H9 (cell line): ENCODE measurements around the gene ZNF483. TPM values are rescaled to one million over a fixed set of nuclear protein-coding genes. Genes with fewer than 3 reads are reported as not detected.
A peak's percentile ranks its signal among the peaks of the same experiment; 100 is the strongest.

ENCODE experiments used
- DNase-seq: peaks from one replicate; pipeline ENCODE4 v3.0.0-alpha.2; 2017
- H2AFZ ChIP-seq: one replicate; pipeline ENCODE4 v1.6.1; 2013; ENCODE audit warnings: mild to moderate bottlenecking, low read length, control low read depth, moderate library complexity
- H2AK5ac ChIP-seq: 2 replicates; pipeline ENCODE4 v1.6.1; 2013; ENCODE audit warnings: low read length, control low read depth, mixed read lengths; ENCODE audit not compliant: insufficient read length
- H2BK120ac ChIP-seq: one replicate; pipeline ENCODE4 v1.6.1; 2013; ENCODE audit warnings: low read depth, mild to moderate bottlenecking, low read length, control low read depth, inconsistent platforms; ENCODE audit not compliant: poor library complexity, severe bottlenecking
- H2BK12ac ChIP-seq: 2 replicates; pipeline ENCODE4 v1.6.1; 2013; ENCODE audit warnings: low read length, control low read depth, mixed read lengths, low read depth; ENCODE audit not compliant: insufficient read length
- H2BK15ac ChIP-seq: 2 replicates; pipeline ENCODE4 v1.6.1; 2013; ENCODE audit warnings: low read depth, low read length, control low read depth
- H2BK20ac ChIP-seq: one replicate; pipeline ENCODE4 v1.6.1; 2013; ENCODE audit warnings: low read depth, mild to moderate bottlenecking, low read length, control low read depth, inconsistent platforms; ENCODE audit not compliant: poor library complexity, severe bottlenecking
- H2BK5ac ChIP-seq: 2 replicates; pipeline ENCODE4 v1.6.1; 2013; ENCODE audit warnings: low read length, control low read depth, mixed read lengths; ENCODE audit not compliant: insufficient read length
- H3K14ac ChIP-seq: 2 replicates; pipeline ENCODE4 v1.6.1; 2013; ENCODE audit warnings: low read length, control low read depth; ENCODE audit not compliant: insufficient read depth
- H3K18ac ChIP-seq: 2 replicates; pipeline ENCODE4 v1.6.1; 2013; ENCODE audit warnings: low read depth, mild to moderate bottlenecking, mixed read lengths, low read length, control low read depth; ENCODE audit not compliant: insufficient read length
- H3K23ac ChIP-seq: 2 replicates; pipeline ENCODE4 v1.6.1; 2013; ENCODE audit warnings: low read length, control low read depth, mixed read lengths, low read depth; ENCODE audit not compliant: insufficient read length
- H3K23me2 ChIP-seq: 2 replicates; pipeline ENCODE4 v1.6.1; 2013; ENCODE audit warnings: low read depth, mild to moderate bottlenecking, mixed read lengths, low read length, control low read depth; ENCODE audit not compliant: insufficient read length, poor library complexity, severe bottlenecking
- H3K27ac ChIP-seq: 2 replicates; pipeline ENCODE4 v1.5.1; 2013; ENCODE audit warnings: low read length, control low read depth, mixed read lengths, low read depth; ENCODE audit not compliant: insufficient read length
- H3K27me3 ChIP-seq: 2 replicates; pipeline ENCODE4 v1.6.1; 2013; ENCODE audit warnings: low read length, control low read depth, inconsistent platforms; ENCODE audit not compliant: insufficient read depth
- H3K4ac ChIP-seq: 2 replicates; pipeline ENCODE4 v1.6.1; 2013; ENCODE audit warnings: low read depth, mild to moderate bottlenecking, control low read depth, inconsistent platforms, low read length, moderate library complexity
- H3K4me1 ChIP-seq: 2 replicates; pipeline ENCODE4 v1.6.1; 2013; ENCODE audit warnings: low read length, control low read depth, inconsistent platforms; ENCODE audit not compliant: insufficient read depth
- H3K4me2 ChIP-seq: 2 replicates; pipeline ENCODE4 v1.6.1; 2013; ENCODE audit warnings: low read length, control low read depth, mixed read lengths; ENCODE audit not compliant: insufficient read length, insufficient read depth
- H3K56ac ChIP-seq: 2 replicates; pipeline ENCODE4 v1.6.1; 2013; ENCODE audit warnings: low read depth, mild to moderate bottlenecking, mixed read lengths, low read length, control low read depth; ENCODE audit not compliant: insufficient read length
- H3K79me1 ChIP-seq: 2 replicates; pipeline ENCODE4 v1.6.1; 2013; ENCODE audit warnings: low read depth, mild to moderate bottlenecking, moderate library complexity, low read length, control low read depth, inconsistent platforms; ENCODE audit not compliant: insufficient read depth, poor library complexity, severe bottlenecking
- H3K79me2 ChIP-seq: 2 replicates; pipeline ENCODE4 v1.6.1; 2013; ENCODE audit warnings: low read length, control low read depth, inconsistent platforms; ENCODE audit not compliant: insufficient read depth
- H3K9ac ChIP-seq: 2 replicates; pipeline ENCODE4 v1.6.1; 2013; ENCODE audit warnings: low read length, control low read depth, mixed read lengths; ENCODE audit not compliant: insufficient read length; ENCODE audit errors: extremely low read depth
- H3K9me3 ChIP-seq: one replicate; pipeline ENCODE4 v1.6.1; 2013; ENCODE audit warnings: low read depth, low read length, inconsistent platforms; ENCODE audit not compliant: control insufficient read depth
- H3T11ph ChIP-seq: one replicate; pipeline ENCODE4 v1.6.1; 2013; ENCODE audit warnings: mild to moderate bottlenecking, low read length, control low read depth, inconsistent platforms
- H4K20me1 ChIP-seq: one replicate; pipeline ENCODE4 v1.6.1; 2013; ENCODE audit not compliant: control insufficient read depth, insufficient read length, insufficient read depth
- H4K5ac ChIP-seq: 2 replicates; pipeline ENCODE4 v1.6.1; 2013; ENCODE audit warnings: low read depth, mild to moderate bottlenecking, mixed read lengths, low read length, control low read depth; ENCODE audit not compliant: insufficient read length
- H4K8ac ChIP-seq: replicated peaks from 2 replicates; pipeline ENCODE4 v1.6.1; 2013; ENCODE audit warnings: low read length, control low read depth, mixed read lengths, low read depth; ENCODE audit not compliant: insufficient read length
- H4K91ac ChIP-seq: 2 replicates; pipeline ENCODE4 v1.6.1; 2013; ENCODE audit warnings: low read depth, mild to moderate bottlenecking, moderate library complexity, mixed read lengths, low read length, control low read depth; ENCODE audit not compliant: insufficient read length
- H3K27ac Mint-ChIP-seq, 3 experiments: 2 replicates in 2 of 3; 3 replicates in 1 of 3; pipeline ENCODE4 v1.8.0; 2020 to 2021; ENCODE audit warnings: mixed read lengths in 3 of 3, mild to moderate bottlenecking in 1 of 3, moderate library complexity in 1 of 3
- H3K27me3 Mint-ChIP-seq: 2 replicates; pipeline ENCODE4 v1.8.0; 2021; ENCODE audit warnings: low read depth, mild to moderate bottlenecking, moderate library complexity, mixed read lengths
- H3K36me3 Mint-ChIP-seq, 3 experiments: 2 replicates in 2 of 3; 3 replicates in 1 of 3; pipeline ENCODE4 v1.8.0; 2020 to 2021; ENCODE audit warnings: low read depth in 3 of 3, mixed read lengths in 3 of 3; ENCODE audit not compliant: insufficient read depth in 1 of 3
- H3K4me1 Mint-ChIP-seq, 2 experiments: 2 replicates each; pipeline ENCODE4 v1.8.0; 2020; ENCODE audit warnings: mixed read lengths in 2 of 2
- H3K4me3 Mint-ChIP-seq, 2 experiments: 2 replicates in 1 of 2; 3 replicates in 1 of 2; pipeline ENCODE4 v1.8.0; 2020 to 2021; ENCODE audit warnings: mild to moderate bottlenecking in 2 of 2, mixed read lengths in 2 of 2, moderate library complexity in 1 of 2
- H3K9me3 Mint-ChIP-seq, 2 experiments: 2 replicates in 1 of 2; 3 replicates in 1 of 2; pipeline ENCODE4 v1.8.0; 2020; ENCODE audit warnings: mild to moderate bottlenecking in 2 of 2, mixed read lengths in 2 of 2, moderate library complexity in 1 of 2
- WGBS: extraction: QIAGEN DNeasy Blood & Tissue Kit; methylation state at CpG from one replicate; pipeline ENCODE4 v1.1.7; 2013; ENCODE audit warnings: missing lambda C conversion rate, low lambda C conversion rate, mixed read lengths; ENCODE audit not compliant: insufficient read length; ENCODE audit errors: extremely low coverage; 5-methylcytosine and 5-hydroxymethylcytosine counted together
- total RNA-seq: library from RNA; stranded (reverse); gene quantifications from 2 replicates; pipeline ENCODE4 v1.2.1, GENCODE V29; 2021
- TF ChIP-seq, protein P1 (sequence below): fragments of 200-600 bp; sonication (generic); conservative IDR thresholded peaks from 3 replicates; pipeline ENCODE4 v1.8.0; 2021; ENCODE audit warnings: antibody characterized with exemption, mild to moderate bottlenecking

The ZNF483 gene
- total RNA-seq, 1 experiment from 2014 or later, result 48.1 TPM

DNA sequence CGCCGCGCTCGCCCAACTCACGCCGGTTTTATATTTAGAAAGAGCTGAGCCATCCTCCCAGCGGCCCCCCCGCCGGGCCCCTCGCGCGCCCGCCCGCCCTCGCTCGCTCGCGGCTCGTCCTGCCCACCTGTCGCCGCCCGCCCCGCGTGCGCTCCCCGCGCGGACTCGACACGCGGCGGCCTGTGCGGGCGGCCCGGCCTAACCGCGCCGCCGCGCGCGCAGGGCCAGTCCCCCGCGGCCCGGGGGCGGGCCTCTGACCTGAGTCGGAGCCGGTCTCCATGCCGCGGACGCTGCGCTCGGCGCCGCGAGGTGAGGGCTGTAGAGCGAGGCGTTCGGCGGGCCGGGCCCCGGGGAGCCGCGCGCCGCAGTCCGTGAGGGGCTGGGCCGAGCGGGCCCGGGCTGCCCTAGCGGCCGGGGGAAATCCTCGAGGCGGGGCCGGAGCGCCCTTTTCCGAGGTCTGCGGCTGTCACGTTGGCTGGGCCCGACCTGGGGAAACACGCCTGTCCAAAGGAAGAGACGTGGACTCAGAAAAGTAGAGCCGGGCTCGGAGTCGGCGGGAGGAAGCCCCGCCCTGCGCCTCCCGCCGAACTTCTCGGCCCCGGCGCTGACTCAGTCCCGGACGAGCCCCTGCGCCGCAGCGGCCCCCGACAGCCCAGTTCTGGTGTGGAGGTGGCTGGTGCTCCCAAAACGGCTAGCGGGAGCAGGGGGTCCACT, 41.0 kb upstream of the ZNF483 start, which contains the start of gene ECPAS:
TSS of gene ECPAS (minus strand) at position 526 of the 714 bp plus-strand sequence. CDS start 11,465 bp downstream, outside the sequence.
- H3K4me2 ChIP-seq, result peak within 1 kb of the TSS; percentile 99
- H3K9me3 Mint-ChIP-seq, result no peaks in the 10 kb centered on the region

More for the DNA sequence above, 41.0 kb upstream of the ZNF483 start, which contains the start of gene ECPAS:
- H2BK120ac ChIP-seq, result no peak within 1 kb of the TSS
- H3T11ph ChIP-seq, result no peak within 1 kb of the TSS
- H4K91ac ChIP-seq, result no peak within 1 kb of the TSS
- Mint-ChIP-seq H3K27ac (peak within 1 kb of the TSS; percentile 19 to 70 (median 68); a peak in 5 of 7 replicates), H3K4me1 (peaks cover 19 to 23% of the 10 kb centered on the region in 2 experiments), H3K36me3 (peaks cover 0 to 4% (median 0%) of the 10 kb centered on the region in 3 experiments; a peak in 2 of 7 replicates), H3K27me3 (no peaks in the 10 kb centered on the region), H3K4me3 (peak within 1 kb of the TSS; percentile 83 to 89)
- no peak within 1 kb of the TSS for H4K8ac ChIP-seq
- H2BK15ac ChIP-seq, result no peak within 1 kb of the TSS
- H3K18ac ChIP-seq, result peak within 1 kb of the TSS; percentile 88
- TF ChIP-seq, protein P1, sequence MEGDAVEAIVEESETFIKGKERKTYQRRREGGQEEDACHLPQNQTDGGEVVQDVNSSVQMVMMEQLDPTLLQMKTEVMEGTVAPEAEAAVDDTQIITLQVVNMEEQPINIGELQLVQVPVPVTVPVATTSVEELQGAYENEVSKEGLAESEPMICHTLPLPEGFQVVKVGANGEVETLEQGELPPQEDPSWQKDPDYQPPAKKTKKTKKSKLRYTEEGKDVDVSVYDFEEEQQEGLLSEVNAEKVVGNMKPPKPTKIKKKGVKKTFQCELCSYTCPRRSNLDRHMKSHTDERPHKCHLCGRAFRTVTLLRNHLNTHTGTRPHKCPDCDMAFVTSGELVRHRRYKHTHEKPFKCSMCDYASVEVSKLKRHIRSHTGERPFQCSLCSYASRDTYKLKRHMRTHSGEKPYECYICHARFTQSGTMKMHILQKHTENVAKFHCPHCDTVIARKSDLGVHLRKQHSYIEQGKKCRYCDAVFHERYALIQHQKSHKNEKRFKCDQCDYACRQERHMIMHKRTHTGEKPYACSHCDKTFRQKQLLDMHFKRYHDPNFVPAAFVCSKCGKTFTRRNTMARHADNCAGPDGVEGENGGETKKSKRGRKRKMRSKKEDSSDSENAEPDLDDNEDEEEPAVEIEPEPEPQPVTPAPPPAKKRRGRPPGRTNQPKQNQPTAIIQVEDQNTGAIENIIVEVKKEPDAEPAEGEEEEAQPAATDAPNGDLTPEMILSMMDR, result no peak
- H2BK20ac ChIP-seq, result no peak within 1 kb of the TSS
- H3K23me2 ChIP-seq, result peaks cover 12% of the 10 kb centered on the region
- H3K9ac ChIP-seq, result peak within 1 kb of the TSS; percentile 91
- H3K4ac ChIP-seq, result no peak within 1 kb of the TSS
- peak within 1 kb of the TSS; percentile 96 for H3K14ac ChIP-seq
- no peak within 1 kb of the TSS for H2AK5ac ChIP-seq
- H3K56ac ChIP-seq, result no peak within 1 kb of the TSS
- H2BK5ac ChIP-seq, result no peak within 1 kb of the TSS
- H4K5ac ChIP-seq, result no peak within 1 kb of the TSS
- H2AFZ ChIP-seq, result peak within 1 kb of the TSS; percentile 60
- no peak within 1 kb of the TSS for H3K23ac ChIP-seq
- no peaks in the 10 kb centered on the region for H4K20me1 ChIP-seq
- peaks cover 28% of the 10 kb centered on the region; the same call in 1 of the 2 replicates for H3K79me2 ChIP-seq
- WGBS, result no CpG with 5 or more reads among the region's 101 CpGs
- peaks cover 3% of the 10 kb centered on the region; the same call in 1 of the 2 replicates for H3K4me1 ChIP-seq
- peak; percentile 75 for DNase-seq
- H3K79me1 ChIP-seq, result no peaks in the 10 kb centered on the region
- no peaks in the 10 kb centered on the region for H3K27me3 ChIP-seq
- no peak within 1 kb of the TSS for H2BK12ac ChIP-seq
- peak within 1 kb of the TSS; percentile 51 for H3K27ac ChIP-seq
- H3K9me3 ChIP-seq, result no peaks in the 10 kb centered on the region
